GM18507 (cell line): ENCODE data around the gene DAND5.
A peak's percentile ranks its signal among the peaks of the same experiment; 100 is the strongest.

Source experiments
- DNase-seq: peaks from one replicate; pipeline ENCODE4 v3.0.0; 2011; ENCODE audit warnings: low read depth; ENCODE audit not compliant: insufficient read length; ENCODE audit errors: extremely low spot score
- FAIRE-seq: peaks from 2 replicates; lab custom pipeline; 2011; peaks lifted over from hg19 to GRCh38; lab: Jason Lieb, UNC

The DAND5 gene

GRCh38 chr19:13016628-13017305, 47.4 kb downstream of the DAND5 start:
- no peak for DNase-seq
- FAIRE-seq: no peak

- FAIRE-seq (no peak), DNase-seq (no peak)
Measured at GRCh38 chr19:13017306-13018034, 48.1 kb downstream of the DAND5 start.

- DNase-seq (no peak), FAIRE-seq (no peak)
Measured at GRCh38 chr19:13018035-13018914, 48.9 kb downstream of the DAND5 start.

GRCh38 chr19:13019332-13019731, 50.0 kb downstream of the DAND5 start:
- FAIRE-seq (no peak), DNase-seq (no peak)

GRCh38 chr19:13020002-13020414, 50.6 kb downstream of the DAND5 start:
- FAIRE-seq (no peak), DNase-seq (no peak)

GRCh38 chr19:13022111-13022858, 52.9 kb downstream of the DAND5 start:
- DNase-seq: peak; percentile 47
- FAIRE-seq: peak; percentile 66

GRCh38 chr19:13022859-13023636, 53.7 kb downstream of the DAND5 start:
- DNase-seq: no peak
- FAIRE-seq: peak; percentile 38

GRCh38 chr19:13023656-13024055, 54.3 kb downstream of the DAND5 start:
- no peak for FAIRE-seq
- DNase-seq: no peak
